H9 (cell line): ENCODE data around the gene SCYL3. TPM values are rescaled to one million over a fixed set of nuclear protein-coding genes. Genes with fewer than 3 reads are reported as not detected.

Experiments used
- DNase-seq: peaks from one replicate; pipeline ENCODE4 v3.0.0-alpha.2; 2017
- H2AFZ ChIP-seq: one replicate; pipeline ENCODE4 v1.6.1; 2013; ENCODE audit warnings: mild to moderate bottlenecking, low read length, control low read depth, moderate library complexity
- H2AK5ac ChIP-seq: 2 replicates; pipeline ENCODE4 v1.6.1; 2013; ENCODE audit warnings: low read length, control low read depth, mixed read lengths; ENCODE audit not compliant: insufficient read length
- H2BK120ac ChIP-seq: one replicate; pipeline ENCODE4 v1.6.1; 2013; ENCODE audit warnings: low read depth, mild to moderate bottlenecking, low read length, control low read depth, inconsistent platforms; ENCODE audit not compliant: poor library complexity, severe bottlenecking
- H2BK12ac ChIP-seq: 2 replicates; pipeline ENCODE4 v1.6.1; 2013; ENCODE audit warnings: low read length, control low read depth, mixed read lengths, low read depth; ENCODE audit not compliant: insufficient read length
- H2BK15ac ChIP-seq: 2 replicates; pipeline ENCODE4 v1.6.1; 2013; ENCODE audit warnings: low read depth, low read length, control low read depth
- H2BK20ac ChIP-seq: one replicate; pipeline ENCODE4 v1.6.1; 2013; ENCODE audit warnings: low read depth, mild to moderate bottlenecking, low read length, control low read depth, inconsistent platforms; ENCODE audit not compliant: poor library complexity, severe bottlenecking
- H2BK5ac ChIP-seq: 2 replicates; pipeline ENCODE4 v1.6.1; 2013; ENCODE audit warnings: low read length, control low read depth, mixed read lengths; ENCODE audit not compliant: insufficient read length
- H3K14ac ChIP-seq: 2 replicates; pipeline ENCODE4 v1.6.1; 2013; ENCODE audit warnings: low read length, control low read depth; ENCODE audit not compliant: insufficient read depth
- H3K18ac ChIP-seq: 2 replicates; pipeline ENCODE4 v1.6.1; 2013; ENCODE audit warnings: low read depth, mild to moderate bottlenecking, mixed read lengths, low read length, control low read depth; ENCODE audit not compliant: insufficient read length
- H3K23ac ChIP-seq: 2 replicates; pipeline ENCODE4 v1.6.1; 2013; ENCODE audit warnings: low read length, control low read depth, mixed read lengths, low read depth; ENCODE audit not compliant: insufficient read length
- H3K23me2 ChIP-seq: 2 replicates; pipeline ENCODE4 v1.6.1; 2013; ENCODE audit warnings: low read depth, mild to moderate bottlenecking, mixed read lengths, low read length, control low read depth; ENCODE audit not compliant: insufficient read length, poor library complexity, severe bottlenecking
- H3K27ac ChIP-seq: 2 replicates; pipeline ENCODE4 v1.5.1; 2013; ENCODE audit warnings: low read length, control low read depth, mixed read lengths, low read depth; ENCODE audit not compliant: insufficient read length
- H3K27me3 ChIP-seq: 2 replicates; pipeline ENCODE4 v1.6.1; 2013; ENCODE audit warnings: low read length, control low read depth, inconsistent platforms; ENCODE audit not compliant: insufficient read depth
- H3K4ac ChIP-seq: 2 replicates; pipeline ENCODE4 v1.6.1; 2013; ENCODE audit warnings: low read depth, mild to moderate bottlenecking, control low read depth, inconsistent platforms, low read length, moderate library complexity
- H3K4me1 ChIP-seq: 2 replicates; pipeline ENCODE4 v1.6.1; 2013; ENCODE audit warnings: low read length, control low read depth, inconsistent platforms; ENCODE audit not compliant: insufficient read depth
- H3K4me2 ChIP-seq: 2 replicates; pipeline ENCODE4 v1.6.1; 2013; ENCODE audit warnings: low read length, control low read depth, mixed read lengths; ENCODE audit not compliant: insufficient read length, insufficient read depth
- H3K56ac ChIP-seq: 2 replicates; pipeline ENCODE4 v1.6.1; 2013; ENCODE audit warnings: low read depth, mild to moderate bottlenecking, mixed read lengths, low read length, control low read depth; ENCODE audit not compliant: insufficient read length
- H3K79me1 ChIP-seq: 2 replicates; pipeline ENCODE4 v1.6.1; 2013; ENCODE audit warnings: low read depth, mild to moderate bottlenecking, moderate library complexity, low read length, control low read depth, inconsistent platforms; ENCODE audit not compliant: insufficient read depth, poor library complexity, severe bottlenecking
- H3K79me2 ChIP-seq: 2 replicates; pipeline ENCODE4 v1.6.1; 2013; ENCODE audit warnings: low read length, control low read depth, inconsistent platforms; ENCODE audit not compliant: insufficient read depth
- H3K9ac ChIP-seq: 2 replicates; pipeline ENCODE4 v1.6.1; 2013; ENCODE audit warnings: low read length, control low read depth, mixed read lengths; ENCODE audit not compliant: insufficient read length; ENCODE audit errors: extremely low read depth
- H3K9me3 ChIP-seq: one replicate; pipeline ENCODE4 v1.6.1; 2013; ENCODE audit warnings: low read depth, low read length, inconsistent platforms; ENCODE audit not compliant: control insufficient read depth
- H3T11ph ChIP-seq: one replicate; pipeline ENCODE4 v1.6.1; 2013; ENCODE audit warnings: mild to moderate bottlenecking, low read length, control low read depth, inconsistent platforms
- H4K20me1 ChIP-seq: one replicate; pipeline ENCODE4 v1.6.1; 2013; ENCODE audit not compliant: control insufficient read depth, insufficient read length, insufficient read depth
- H4K5ac ChIP-seq: 2 replicates; pipeline ENCODE4 v1.6.1; 2013; ENCODE audit warnings: low read depth, mild to moderate bottlenecking, mixed read lengths, low read length, control low read depth; ENCODE audit not compliant: insufficient read length
- H4K8ac ChIP-seq: replicated peaks from 2 replicates; pipeline ENCODE4 v1.6.1; 2013; ENCODE audit warnings: low read length, control low read depth, mixed read lengths, low read depth; ENCODE audit not compliant: insufficient read length
- H4K91ac ChIP-seq: 2 replicates; pipeline ENCODE4 v1.6.1; 2013; ENCODE audit warnings: low read depth, mild to moderate bottlenecking, moderate library complexity, mixed read lengths, low read length, control low read depth; ENCODE audit not compliant: insufficient read length
- H3K27ac Mint-ChIP-seq, 3 experiments: 2 replicates in 2 of 3; 3 replicates in 1 of 3; pipeline ENCODE4 v1.8.0; 2020 to 2021; ENCODE audit warnings: mixed read lengths in 3 of 3, mild to moderate bottlenecking in 1 of 3, moderate library complexity in 1 of 3
- H3K27me3 Mint-ChIP-seq: 2 replicates; pipeline ENCODE4 v1.8.0; 2021; ENCODE audit warnings: low read depth, mild to moderate bottlenecking, moderate library complexity, mixed read lengths
- H3K36me3 Mint-ChIP-seq, 3 experiments: 2 replicates in 2 of 3; 3 replicates in 1 of 3; pipeline ENCODE4 v1.8.0; 2020 to 2021; ENCODE audit warnings: low read depth in 3 of 3, mixed read lengths in 3 of 3; ENCODE audit not compliant: insufficient read depth in 1 of 3
- H3K4me1 Mint-ChIP-seq, 2 experiments: 2 replicates each; pipeline ENCODE4 v1.8.0; 2020; ENCODE audit warnings: mixed read lengths in 2 of 2
- H3K4me3 Mint-ChIP-seq, 2 experiments: 2 replicates in 1 of 2; 3 replicates in 1 of 2; pipeline ENCODE4 v1.8.0; 2020 to 2021; ENCODE audit warnings: mild to moderate bottlenecking in 2 of 2, mixed read lengths in 2 of 2, moderate library complexity in 1 of 2
- H3K9me3 Mint-ChIP-seq, 2 experiments: 2 replicates in 1 of 2; 3 replicates in 1 of 2; pipeline ENCODE4 v1.8.0; 2020; ENCODE audit warnings: mild to moderate bottlenecking in 2 of 2, mixed read lengths in 2 of 2, moderate library complexity in 1 of 2
- CTCF ChIP-seq: fragments of 200-600 bp; sonication (generic); conservative IDR thresholded peaks from 3 replicates; pipeline ENCODE4 v1.8.0; 2021; ENCODE audit warnings: antibody characterized with exemption, mild to moderate bottlenecking
- WGBS: extraction: QIAGEN DNeasy Blood & Tissue Kit; methylation state at CpG from one replicate; pipeline ENCODE4 v1.1.7; 2013; ENCODE audit warnings: missing lambda C conversion rate, low lambda C conversion rate, mixed read lengths; ENCODE audit not compliant: insufficient read length; ENCODE audit errors: extremely low coverage; 5-methylcytosine and 5-hydroxymethylcytosine counted together
- total RNA-seq: library from RNA; stranded (reverse); gene quantifications from 2 replicates; pipeline ENCODE4 v1.2.1, GENCODE V29; 2021

Gene SCYL3
- total RNA-seq, 1 experiment from 2014 or later, result 3.9 TPM

DNA sequence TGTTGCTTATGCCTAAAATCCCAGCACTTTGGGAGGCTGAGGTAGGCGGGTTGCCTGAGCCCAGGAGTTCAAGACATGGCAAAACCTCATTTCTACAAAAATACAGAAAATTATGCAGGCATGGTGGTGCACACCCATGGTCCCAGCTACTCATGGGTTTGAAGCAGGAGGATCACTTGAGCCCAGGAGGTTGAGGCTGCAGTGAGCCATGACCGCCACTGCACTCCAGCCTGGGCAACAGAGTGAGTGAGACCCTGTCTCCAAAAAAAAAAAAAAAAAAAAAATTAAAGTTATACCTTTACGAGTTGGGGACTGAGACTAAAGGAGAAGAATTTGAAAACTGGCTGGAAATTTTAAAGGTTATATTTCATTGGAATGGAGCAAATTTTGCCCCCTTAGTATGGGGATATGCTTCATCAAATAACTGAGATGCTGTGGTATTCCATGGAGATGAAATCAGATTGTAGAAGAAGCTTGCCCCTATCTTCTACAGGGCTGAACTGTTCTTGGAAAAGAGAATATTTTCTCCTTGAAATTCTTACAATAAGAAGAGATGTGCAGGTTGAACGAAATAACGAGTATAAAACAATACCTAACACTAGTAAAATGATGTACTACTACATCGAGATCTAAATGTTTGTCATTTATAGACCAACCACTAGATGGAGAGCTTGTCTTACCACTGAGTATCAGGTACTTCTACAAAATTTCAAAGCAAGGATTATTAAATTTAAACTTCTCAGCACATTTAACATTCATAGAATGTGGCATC, 34.9 kb upstream of the SCYL3 start:
- H4K20me1 ChIP-seq, result no peaks in the 10 kb centered on the region
- no peaks in the 10 kb centered on the region for H3K9me3 ChIP-seq
- H3K27me3 ChIP-seq, result no peaks in the 10 kb centered on the region
- no peak overlapping the region for H3K27ac ChIP-seq
- no peak overlapping the region for H2AK5ac ChIP-seq
- H3K18ac ChIP-seq, result no peak overlapping the region
- no peak overlapping the region for H2BK12ac ChIP-seq
- Mint-ChIP-seq H3K9me3 (no peaks in the 10 kb centered on the region), H3K36me3 (no peaks in the 10 kb centered on the region), H3K27me3 (no peaks in the 10 kb centered on the region), H3K4me1 (no peaks in the 10 kb centered on the region), H3K4me3 (no peak overlapping the region), H3K27ac (no peak overlapping the region)
- H4K91ac ChIP-seq, result no peak overlapping the region
- no CpG with 5 or more reads among the region's 6 CpGs for WGBS
- H3K23ac ChIP-seq, result no peak overlapping the region
- H3K4ac ChIP-seq, result no peak overlapping the region
- no peak overlapping the region for H2BK5ac ChIP-seq
- H3K9ac ChIP-seq, result no peak overlapping the region
- no peak overlapping the region for H2BK15ac ChIP-seq
- no peaks in the 10 kb centered on the region for H3K79me1 ChIP-seq
- no peak for DNase-seq
- no peaks in the 10 kb centered on the region for H3K4me1 ChIP-seq
- H2BK20ac ChIP-seq, result no peak overlapping the region
- no peaks in the 10 kb centered on the region for H3K23me2 ChIP-seq
- peak; percentile 86 for TF ChIP-seq CTCF
- H3K79me2 ChIP-seq, result no peaks in the 10 kb centered on the region
- H2AFZ ChIP-seq, result no peak overlapping the region
- H3K14ac ChIP-seq, result no peak overlapping the region
- H2BK120ac ChIP-seq, result no peak overlapping the region
- H4K8ac ChIP-seq, result no peak overlapping the region
- no peak overlapping the region for H3K4me2 ChIP-seq
- H4K5ac ChIP-seq, result no peak overlapping the region
- no peak overlapping the region for H3K56ac ChIP-seq
- H3T11ph ChIP-seq, result no peak overlapping the region
